Measurements from ENCODE around the gene GLB1L3.
"Not testable (repeated sequence)": the region's sequence is repeated elsewhere in the genome, so short reads cannot be mapped to it uniquely, and the experiment has no call there.

The GLB1L3 gene

DNA sequence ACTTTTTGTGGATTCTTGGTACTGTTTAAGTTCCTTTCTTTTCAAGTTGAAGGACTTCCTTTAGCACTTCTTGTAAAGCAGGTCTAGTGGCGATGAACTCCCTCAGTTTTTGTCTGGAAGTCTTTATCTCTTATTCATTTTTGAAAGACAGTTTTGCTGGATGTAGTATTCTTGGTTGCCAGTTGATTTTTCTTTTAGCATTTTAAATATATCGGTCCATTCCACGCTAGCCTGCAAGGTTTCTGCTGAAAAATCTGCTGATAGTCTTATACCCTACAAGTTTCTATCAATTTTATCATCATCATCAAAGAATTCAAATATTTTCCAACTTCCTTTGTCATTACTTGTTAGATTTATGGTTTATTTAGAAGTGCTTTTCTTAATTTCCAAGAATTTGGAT lies 40.9 kb downstream of the GLB1L3 start:
- DNase-seq: no peak

- DNase-seq: not testable (repeated sequence)
Observed at GRCh38 chr11:134321373-134321772, 45.2 kb downstream of the GLB1L3 start.

GRCh38 chr11:134322553-134322952 lies 46.4 kb downstream of the GLB1L3 start:
- DNase-seq: no peak

GRCh38 chr11:134328433-134328832 lies 52.3 kb downstream of the GLB1L3 start:
- no peak for DNase-seq

- no peak for DNase-seq
Observed at GRCh38 chr11:134330611-134331353, 54.6 kb downstream of the GLB1L3 start.

GRCh38 chr11:134331354-134332188 lies 55.4 kb downstream of the GLB1L3 start, which contains the start of gene GLB1L2:
Gene GLB1L2, plus strand, starts transcription at chr11:134331988. Its CDS starts 74 bp downstream, at chr11:134332062.
- DNase-seq: peak; percentile 74 to 77

DNA sequence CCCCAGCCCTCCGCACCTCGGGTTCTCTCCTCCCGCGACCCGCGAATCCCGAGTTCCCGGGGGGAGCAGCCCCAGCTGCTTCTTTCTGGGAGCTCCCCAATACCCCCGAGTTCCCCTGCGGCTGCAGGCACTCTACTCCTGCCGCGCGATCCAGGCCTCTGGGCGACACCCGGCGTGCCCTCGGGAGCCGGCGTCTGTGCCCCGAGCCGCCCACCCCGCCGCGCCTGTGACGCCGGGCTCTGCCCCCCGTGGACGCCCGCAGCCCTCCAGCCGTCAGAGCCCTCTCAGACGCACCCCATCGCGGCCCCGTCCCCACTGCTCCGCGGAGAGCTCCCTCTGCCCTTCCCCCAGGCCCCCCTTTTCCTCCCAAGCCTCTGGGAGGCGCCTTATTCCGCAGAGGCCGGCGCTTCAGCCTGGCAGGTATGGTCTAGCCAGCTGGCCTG lies 56.0 kb downstream of the GLB1L3 start:
- peak; percentile 27 to 37 for DNase-seq

- no peak for DNase-seq
Observed at GRCh38 chr11:134332782-134333181, 56.6 kb downstream of the GLB1L3 start.

GRCh38 chr11:134333312-134333711 lies 57.1 kb downstream of the GLB1L3 start:
- no peak for DNase-seq

DNA sequence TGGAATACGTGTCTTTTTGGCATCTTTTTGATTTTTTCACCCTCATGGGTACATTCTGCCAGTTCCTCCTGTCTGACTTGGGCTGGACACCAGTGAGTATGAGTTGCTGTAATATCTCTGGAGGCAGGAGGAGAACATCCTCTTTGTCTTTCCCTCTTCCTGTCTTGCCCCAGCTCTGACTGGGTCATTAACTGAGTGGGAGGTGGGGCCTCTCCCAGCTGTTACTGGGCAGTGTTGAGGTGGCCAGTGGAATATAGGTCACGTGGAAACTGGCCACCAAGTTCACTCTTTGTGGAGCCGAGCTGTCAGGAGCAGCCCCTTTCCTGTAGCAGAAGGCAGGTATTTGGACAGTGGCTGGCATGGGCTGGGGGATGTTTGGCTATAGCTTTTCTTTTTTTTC lies 57.8 kb downstream of the GLB1L3 start:
- no peak for DNase-seq

GRCh38 chr11:134334796-134335571 lies 58.8 kb downstream of the GLB1L3 start:
- DNase-seq: no peak

- DNase-seq: no peak
Observed at GRCh38 chr11:134337051-134337450, 60.9 kb downstream of the GLB1L3 start.

DNA sequence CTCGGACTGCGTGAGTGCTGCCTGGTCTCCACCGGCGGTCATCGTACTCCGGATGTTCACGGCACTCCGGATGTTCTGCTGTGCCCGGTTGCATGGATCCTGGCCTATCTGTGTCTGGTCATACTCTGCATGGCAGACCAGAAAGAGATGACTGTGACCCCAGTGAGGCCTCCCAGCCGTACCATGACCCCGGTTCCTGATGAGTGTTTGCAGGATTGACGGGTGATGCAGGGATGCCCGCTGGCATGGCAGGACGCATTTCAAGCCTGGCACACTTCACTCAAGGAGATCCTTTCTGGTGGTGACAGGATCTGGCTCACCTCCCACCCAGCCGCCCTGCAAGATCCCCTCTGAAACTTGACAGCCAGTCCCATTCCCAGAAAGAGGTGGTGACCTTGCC lies 61.9 kb downstream of the GLB1L3 start:
- no peak for DNase-seq

DNA sequence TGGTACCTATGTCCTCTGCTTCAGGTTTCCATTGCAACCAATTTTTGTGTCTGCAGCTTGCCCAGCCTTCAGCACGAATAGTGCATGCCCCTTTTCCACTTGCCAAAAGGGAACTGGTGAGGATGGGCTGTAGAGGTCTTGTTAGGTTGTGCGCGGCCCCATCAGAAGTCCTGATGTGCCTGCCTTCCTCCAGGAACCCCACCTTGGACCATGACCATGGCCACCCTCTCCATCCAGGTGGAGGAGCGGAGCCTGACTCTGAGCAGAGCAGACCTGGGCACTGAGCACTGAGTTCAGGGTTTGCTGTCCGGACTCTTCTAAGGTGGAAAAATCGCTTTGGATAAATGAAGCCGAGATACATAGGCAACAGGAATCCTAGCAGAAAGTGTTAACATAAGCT lies 62.5 kb downstream of the GLB1L3 start:
- DNase-seq: no peak

GRCh38 chr11:134339756-134340155 lies 63.6 kb downstream of the GLB1L3 start:
- no peak for DNase-seq

DNA sequence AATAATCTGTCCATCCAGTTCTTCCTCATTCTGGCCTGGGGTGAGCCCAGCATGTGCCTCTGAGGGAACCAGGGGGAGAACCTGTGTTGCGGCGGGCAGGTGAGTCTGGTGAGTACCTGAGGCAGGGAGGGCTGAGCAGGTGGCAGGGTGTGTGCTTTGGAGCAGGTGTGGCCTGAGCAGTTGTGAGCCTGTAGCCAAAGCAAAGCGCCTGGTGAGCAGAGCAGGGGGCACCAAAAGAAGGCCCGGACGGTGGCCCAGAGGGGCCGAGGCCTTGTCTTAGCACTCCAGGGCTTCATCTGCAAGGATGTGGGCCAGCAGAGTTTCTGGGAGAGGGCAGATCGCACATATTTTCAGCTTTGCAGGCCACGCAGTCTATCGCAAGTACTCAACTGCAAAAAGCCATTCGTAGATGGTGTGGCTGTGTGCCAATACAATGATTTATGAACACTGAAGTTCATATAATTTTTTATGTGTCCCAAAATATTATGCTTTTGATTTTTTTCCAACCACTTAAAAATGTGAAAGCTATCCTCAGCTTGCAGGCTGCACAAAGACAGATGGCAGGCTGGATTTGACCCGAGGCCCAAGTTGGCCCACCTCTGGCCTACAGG lies 64.3 kb downstream of the GLB1L3 start:
- no peak for DNase-seq

GRCh38 chr11:134341805-134342571 lies 65.8 kb downstream of the GLB1L3 start:
- no peak for DNase-seq

DNA sequence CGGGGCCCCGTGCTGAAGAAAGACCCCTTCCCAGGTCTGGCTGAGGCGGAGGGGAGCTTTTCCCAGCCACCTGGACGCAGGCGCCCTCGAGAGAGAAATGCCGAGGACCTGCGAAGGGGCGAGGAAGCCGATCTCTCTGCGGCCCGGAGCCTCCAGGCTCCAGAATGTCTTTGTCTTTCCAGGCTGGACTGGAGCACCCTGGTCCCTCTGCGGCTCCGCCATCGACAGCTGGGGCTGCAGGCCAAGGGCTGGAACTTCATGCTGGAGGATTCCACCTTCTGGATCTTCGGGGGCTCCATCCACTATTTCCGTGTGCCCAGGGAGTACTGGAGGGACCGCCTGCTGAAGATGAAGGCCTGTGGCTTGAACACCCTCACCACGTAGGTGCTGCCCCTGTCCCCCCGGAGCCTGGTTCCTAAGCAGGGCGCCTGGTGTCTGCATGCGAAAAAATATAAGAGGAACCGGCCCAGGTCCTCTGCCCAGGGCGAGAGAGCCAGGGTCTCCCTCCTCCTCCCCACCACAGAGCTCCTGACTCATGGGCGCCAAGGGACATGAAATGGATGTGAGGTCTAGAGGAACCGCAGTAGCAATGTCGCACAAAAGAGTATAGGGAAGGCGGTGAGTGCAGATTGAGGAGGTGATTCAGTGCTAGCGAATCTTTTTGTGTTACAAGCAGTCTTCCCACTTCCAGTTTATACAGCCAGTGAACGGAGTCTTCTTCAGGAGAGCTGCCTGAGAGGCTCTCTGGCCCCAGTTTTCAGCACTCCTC lies 66.6 kb downstream of the GLB1L3 start:
- no peak for DNase-seq

DNA sequence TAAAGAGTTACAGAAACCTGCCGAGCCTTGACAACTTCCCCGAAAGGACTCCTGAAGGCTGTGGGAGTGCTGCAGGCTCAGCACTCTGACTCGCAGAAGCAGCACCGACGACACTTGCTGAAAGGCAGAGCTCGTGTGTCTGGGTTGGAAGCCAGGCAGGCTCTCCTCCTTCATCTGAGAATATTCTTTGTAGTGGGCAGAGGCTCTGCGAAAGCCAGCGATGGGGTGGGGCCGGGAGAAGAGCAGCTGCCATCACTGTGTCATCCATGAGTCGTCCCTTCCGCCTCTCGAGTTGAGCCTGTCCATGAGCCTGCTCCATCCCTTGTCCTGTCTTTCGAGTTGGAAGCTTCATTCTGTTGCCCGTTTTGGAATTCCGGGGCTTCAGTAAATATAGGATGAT lies 67.5 kb downstream of the GLB1L3 start:
- DNase-seq: no peak

DNA sequence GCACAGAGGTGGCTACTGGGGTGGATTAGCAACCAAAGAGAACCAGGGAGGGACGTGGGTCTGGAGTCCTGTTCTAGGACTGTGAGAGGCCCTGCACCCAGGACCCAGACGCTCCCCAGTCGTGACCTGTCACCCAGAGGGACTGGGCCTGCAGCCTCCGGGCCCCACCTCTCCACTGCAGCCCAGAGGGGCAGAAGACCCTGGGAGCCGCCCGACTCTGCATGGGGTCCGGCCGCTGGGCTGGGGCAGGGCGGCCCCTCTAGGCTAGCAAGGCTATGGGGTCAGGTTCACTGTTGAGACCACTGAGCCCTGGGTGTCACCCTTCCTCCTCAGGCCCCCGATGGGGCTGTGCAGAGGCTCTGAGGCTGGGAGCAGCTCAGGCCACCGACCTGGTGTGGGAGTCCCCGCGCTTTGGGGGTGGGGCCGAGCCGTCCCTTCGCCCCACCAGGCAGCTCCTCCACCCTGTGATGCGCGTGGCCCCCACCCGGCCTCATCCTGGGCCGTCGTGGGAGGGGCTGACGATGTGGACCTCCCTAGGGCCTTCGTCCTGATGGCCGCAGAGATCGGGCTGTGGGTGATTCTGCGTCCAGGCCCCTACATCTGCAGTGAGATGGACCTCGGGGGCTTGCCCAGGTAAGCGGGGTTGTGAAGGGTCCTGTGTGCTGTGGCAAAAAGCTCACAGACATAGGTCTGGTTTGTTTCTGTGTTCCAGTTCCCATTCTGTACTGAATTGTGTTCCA lies 68.5 kb downstream of the GLB1L3 start:
- DNase-seq: not testable (repeated sequence)

DNA sequence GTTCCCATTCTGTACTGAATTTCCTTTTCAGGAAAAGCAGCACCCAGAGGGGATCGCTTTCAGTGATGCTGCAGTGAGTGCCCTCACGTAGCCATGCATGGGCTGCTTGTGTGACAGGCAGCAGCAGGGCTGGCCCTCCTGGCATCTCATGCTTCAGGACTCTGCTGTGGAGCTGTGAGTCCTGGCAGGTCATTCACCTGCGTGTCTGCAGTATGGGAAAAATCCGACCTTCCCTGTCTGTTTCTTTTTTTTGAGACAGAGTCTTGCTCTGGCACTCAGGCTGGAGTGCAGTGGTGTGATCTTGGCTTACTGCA lies 69.0 kb downstream of the GLB1L3 start:
- DNase-seq: no peak
